OCI-LY7 (cell line): ENCODE results near the gene RSU1.

ENCODE experiments used
- EZH2phosphoT487 ChIP-seq: fragments of 200-600 bp; sonication (generic); IDR thresholded peaks from 2 replicates; pipeline ENCODE4 v1.6.1; 2018; ENCODE audit warnings: low read depth, borderline replicate concordance, mild to moderate bottlenecking, mixed run types, antibody characterized with exemption, low read length, moderate library complexity, mixed read lengths
- TF ChIP-seq, protein P1 (sequence below): fragments of 200-600 bp; sonication (generic); conservative IDR thresholded peaks from 2 replicates; pipeline ENCODE4 v1.5.1; 2014; ENCODE audit warnings: mild to moderate bottlenecking, antibody characterized with exemption, low read length, moderate library complexity, mixed read lengths

DNA sequence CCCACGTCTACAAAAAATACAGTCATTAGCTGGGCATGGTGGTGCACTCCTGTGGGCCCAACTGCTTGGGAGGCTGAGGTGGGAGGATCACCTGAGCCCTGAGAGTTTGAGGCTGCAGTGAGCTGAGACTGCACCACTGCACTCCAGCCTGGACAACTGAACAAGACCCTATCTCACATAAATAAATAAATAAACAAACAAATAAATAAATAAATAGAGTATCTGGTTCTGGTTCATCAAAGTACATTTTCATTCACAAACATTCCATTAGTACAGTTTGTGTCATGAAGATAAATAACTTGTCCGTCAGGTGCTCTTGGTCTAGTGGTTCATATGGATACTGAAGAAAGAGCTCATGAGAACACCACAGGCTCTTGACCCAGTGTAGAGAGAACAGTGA, 96.4 kb downstream of the RSU1 start:
- TF ChIP-seq, protein P1, sequence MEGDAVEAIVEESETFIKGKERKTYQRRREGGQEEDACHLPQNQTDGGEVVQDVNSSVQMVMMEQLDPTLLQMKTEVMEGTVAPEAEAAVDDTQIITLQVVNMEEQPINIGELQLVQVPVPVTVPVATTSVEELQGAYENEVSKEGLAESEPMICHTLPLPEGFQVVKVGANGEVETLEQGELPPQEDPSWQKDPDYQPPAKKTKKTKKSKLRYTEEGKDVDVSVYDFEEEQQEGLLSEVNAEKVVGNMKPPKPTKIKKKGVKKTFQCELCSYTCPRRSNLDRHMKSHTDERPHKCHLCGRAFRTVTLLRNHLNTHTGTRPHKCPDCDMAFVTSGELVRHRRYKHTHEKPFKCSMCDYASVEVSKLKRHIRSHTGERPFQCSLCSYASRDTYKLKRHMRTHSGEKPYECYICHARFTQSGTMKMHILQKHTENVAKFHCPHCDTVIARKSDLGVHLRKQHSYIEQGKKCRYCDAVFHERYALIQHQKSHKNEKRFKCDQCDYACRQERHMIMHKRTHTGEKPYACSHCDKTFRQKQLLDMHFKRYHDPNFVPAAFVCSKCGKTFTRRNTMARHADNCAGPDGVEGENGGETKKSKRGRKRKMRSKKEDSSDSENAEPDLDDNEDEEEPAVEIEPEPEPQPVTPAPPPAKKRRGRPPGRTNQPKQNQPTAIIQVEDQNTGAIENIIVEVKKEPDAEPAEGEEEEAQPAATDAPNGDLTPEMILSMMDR = no peak
- TF ChIP-seq EZH2phosphoT487 = no peak
